Epithelial cell of esophagus (primary cell): ENCODE data around the gene PCDH15.

ENCODE experiments used
- DNase-seq: peaks from one replicate; pipeline ENCODE4 v3.0.0; 2010; ENCODE audit warnings: low read depth
- H3K4me3 ChIP-seq: 2 replicates; pipeline ENCODE4 v1.5.1; 2011; ENCODE audit warnings: mild to moderate bottlenecking, low read length, control low read depth
- CTCF ChIP-seq: IDR thresholded peaks from 2 replicates; pipeline ENCODE4 v1.5.1; 2011; ENCODE audit warnings: low read depth, mild to moderate bottlenecking, low read length, control low read depth, inconsistent platforms; ENCODE audit not compliant: insufficient read depth; ENCODE audit errors: missing control alignments

The PCDH15 gene

DNA sequence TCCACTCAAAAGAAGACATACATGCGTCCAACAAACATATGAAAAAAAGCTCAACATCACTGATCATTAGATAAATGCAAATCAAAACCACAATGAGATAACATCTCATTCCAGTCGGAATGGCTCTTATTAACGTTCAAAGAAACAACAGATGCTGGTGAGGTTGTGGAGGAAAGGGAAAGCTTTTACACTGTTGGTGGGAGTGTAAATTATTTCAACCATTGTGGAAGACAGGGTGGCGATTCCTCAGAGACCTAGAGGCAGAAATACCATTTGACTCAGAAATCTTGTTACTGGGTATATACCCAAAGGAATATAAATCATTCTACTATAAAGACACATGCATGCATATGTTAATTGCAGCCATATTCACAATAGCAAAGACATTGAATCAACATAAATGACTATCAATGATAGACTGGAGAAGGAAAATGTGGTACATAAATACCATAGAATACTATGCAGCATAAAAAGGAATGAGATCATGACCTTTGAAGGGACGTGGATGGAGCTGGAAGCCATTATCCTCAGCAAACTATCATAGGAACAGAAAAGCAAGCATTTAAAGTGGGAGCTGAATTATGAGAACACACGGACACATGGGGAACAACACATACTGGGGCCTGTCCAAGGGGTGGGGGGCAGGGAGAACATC, 28.4 kb downstream of the PCDH15 start:
- DNase-seq, result no peak
- no peak for TF ChIP-seq CTCF
- no peak overlapping the region for H3K4me3 ChIP-seq

DNA sequence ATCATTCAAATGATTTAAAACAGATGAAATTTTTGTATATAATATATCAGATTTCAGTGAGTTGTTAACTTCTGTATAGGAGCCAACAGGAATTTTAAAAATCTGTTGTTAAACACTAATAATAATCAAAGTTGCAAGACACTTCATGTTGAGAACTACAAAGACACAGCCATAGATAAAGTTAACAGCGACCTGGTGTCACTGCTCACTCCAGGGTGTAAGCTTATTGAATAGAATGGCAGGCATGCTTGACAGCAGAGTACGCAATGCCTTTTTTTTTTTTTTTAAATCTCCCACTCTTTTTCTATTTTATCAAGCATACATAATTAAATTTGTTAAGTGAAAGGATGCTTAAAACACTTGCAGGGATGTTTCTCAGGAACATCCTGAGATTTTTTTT, 32.0 kb downstream of the PCDH15 start:
- H3K4me3 ChIP-seq, result no peak overlapping the region
- DNase-seq, result no peak
- no peak for TF ChIP-seq CTCF

DNA sequence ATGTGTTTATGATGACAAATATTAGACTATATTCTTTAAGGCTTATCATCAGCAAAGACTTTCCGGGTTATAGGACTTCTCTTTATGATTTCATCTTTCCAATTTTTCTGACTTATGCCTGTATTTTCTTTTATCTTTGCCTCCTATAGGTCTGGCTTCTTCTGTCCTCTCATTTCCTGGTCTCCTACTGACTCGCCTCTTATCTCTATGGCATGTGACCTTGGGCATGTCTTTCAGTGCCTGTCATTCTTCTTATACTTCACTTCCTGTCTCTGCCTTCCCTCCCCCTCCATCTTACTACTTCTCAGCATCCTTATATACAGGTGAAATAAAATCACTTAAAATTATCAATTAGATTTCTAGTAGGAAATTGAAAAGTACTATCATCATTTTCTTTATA, 42.2 kb downstream of the PCDH15 start:
- DNase-seq, result no peak
- no peak overlapping the region for H3K4me3 ChIP-seq
- TF ChIP-seq CTCF, result no peak

DNA sequence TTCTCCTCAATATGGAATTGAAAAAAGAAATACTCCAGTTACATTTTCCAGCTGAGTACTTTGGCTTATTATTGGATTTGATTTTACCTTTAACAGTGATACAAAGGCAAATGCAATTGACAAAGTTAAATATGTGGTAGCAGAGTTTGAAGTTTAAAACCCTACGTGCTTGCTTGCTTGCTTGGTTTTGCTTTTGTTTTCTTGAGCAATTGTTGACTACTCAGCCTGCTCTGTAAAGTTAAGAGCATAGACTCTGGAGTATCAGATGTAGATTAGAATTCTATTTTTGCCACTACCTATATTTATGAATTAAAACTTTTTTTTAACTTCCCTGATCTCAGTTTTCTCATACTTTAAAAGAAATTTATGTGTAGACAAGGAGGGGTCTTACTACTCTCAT, 51.4 kb downstream of the PCDH15 start:
- no peak for DNase-seq
- H3K4me3 ChIP-seq, result no peak overlapping the region
- TF ChIP-seq CTCF, result no peak

GRCh38 chr10:54745436-54745835, 55.6 kb downstream of the PCDH15 start:
- H3K4me3 ChIP-seq, result no peak overlapping the region
- DNase-seq, result no peak
- no peak for TF ChIP-seq CTCF

- peak; percentile 31 for DNase-seq
- no peak for TF ChIP-seq CTCF
- no peak overlapping the region for H3K4me3 ChIP-seq
These were observed 58.6 kb downstream of the PCDH15 start for GRCh38 chr10:54742416-54742815.

GRCh38 chr10:54728511-54728910, 72.5 kb downstream of the PCDH15 start:
- DNase-seq, result no peak
- no peak overlapping the region for H3K4me3 ChIP-seq
- TF ChIP-seq CTCF, result no peak
